Caco-2 (cell line): Measurements from ENCODE around the gene EPC2. TPM values are rescaled to one million over a fixed set of nuclear protein-coding genes. Genes with fewer than 3 reads are reported as not detected.
"Not testable (repeated sequence)": the region's sequence is repeated elsewhere in the genome, so short reads cannot be mapped to it uniquely, and the experiment has no call there.

Source experiments
- BruUV-seq: library from RNA; stranded (reverse); fragments of 400-500 nt; replicated peaks from 2 replicates; lab custom pipeline; 2021; lab: Mats Ljungman, UMichigan
- CTCF ChIA-PET: fragments of 300-600 bp; sonication (Branson Sonifier 250); formaldehyde crosslinking; loops from one replicate; lab custom pipeline; 2022; ENCODE audit warnings: antibody characterized with exemption; lab: Charles Lee
- POLR2A ChIA-PET: fragments of 300-600 bp; sonication (Branson Sonifier 250); formaldehyde crosslinking; loops from one replicate; lab custom pipeline; 2022; ENCODE audit warnings: antibody characterized with exemption; lab: Charles Lee
- DNase-seq, 2 experiments: peaks; one replicate each; pipeline versions ENCODE4 v3.0.0 to v3.0.0-alpha.2; 2020 to 2022
- H3K27me3 ChIP-seq: replicated peaks from 2 replicates; pipeline ENCODE4 v1.6.0; 2011; ENCODE audit warnings: low read length; ENCODE audit not compliant: control insufficient read depth, insufficient read depth
- H3K36me3 ChIP-seq: 2 replicates; pipeline ENCODE4 v1.5.1; 2011; ENCODE audit warnings: low read length; ENCODE audit not compliant: control insufficient read depth, insufficient read depth
- H3K4me1 ChIP-seq: fragments of 250-450 bp; sonication (Bioruptor Pico); 2 replicates; pipeline ENCODE4 v1.5.1; 2020; ENCODE audit warnings: mild to moderate bottlenecking
- H3K4me3 ChIP-seq: 2 replicates; pipeline ENCODE4 v1.5.1; 2011; ENCODE audit warnings: low read depth, mild to moderate bottlenecking, control low read depth, low read length
- H3K9me3 ChIP-seq: fragments of 250-450 bp; sonication (Bioruptor Pico); 2 replicates; pipeline ENCODE4 v1.5.1; 2020; ENCODE audit warnings: mild to moderate bottlenecking, moderate library complexity
- H3K27ac Mint-ChIP-seq: one replicate; pipeline ENCODE4 v1.8.0; 2022; ENCODE audit warnings: mixed read lengths; ENCODE audit not compliant: unreplicated experiment
- H3K27me3 Mint-ChIP-seq: one replicate; pipeline ENCODE4 v1.8.0; 2022; ENCODE audit warnings: mixed read lengths; ENCODE audit not compliant: insufficient read depth, unreplicated experiment
- H3K36me3 Mint-ChIP-seq: one replicate; pipeline ENCODE4 v1.8.0; 2022; ENCODE audit warnings: mild to moderate bottlenecking, mixed read lengths; ENCODE audit not compliant: insufficient read depth, unreplicated experiment
- H3K4me1 Mint-ChIP-seq: one replicate; pipeline ENCODE4 v1.8.0; 2022; ENCODE audit warnings: low read depth, mixed read lengths; ENCODE audit not compliant: unreplicated experiment
- H3K4me3 Mint-ChIP-seq: one replicate; pipeline ENCODE4 v1.8.0; 2022; ENCODE audit warnings: mild to moderate bottlenecking, moderate library complexity, mixed read lengths; ENCODE audit not compliant: unreplicated experiment
- H3K9me3 Mint-ChIP-seq: one replicate; pipeline ENCODE4 v1.8.0; 2022; ENCODE audit warnings: mixed read lengths; ENCODE audit not compliant: unreplicated experiment
- intact Hi-C: fragments of 100-400 bp; cut with micrococcal nuclease; formaldehyde crosslinking; loops from one replicate; pipeline ENCODE4 v1.10.0; 2022; ENCODE audit not compliant: unreplicated experiment
- total RNA-seq: library from RNA; stranded (reverse); gene quantifications from 2 replicates; pipeline ENCODE4 v1.2.3, GENCODE V29; 2022
- TF ChIP-seq, protein P1 (sequence below), 2 experiments: fragments of 200-600 bp in 1 of 2; IDR thresholded peaks; 1 replicate in 1 of 2; 2 replicates in 1 of 2; pipeline versions ENCODE4 v1.5.1 to v1.8.0; 2011 to 2022; ENCODE audit warnings: antibody characterized with exemption in 1 of 2, control low read depth in 1 of 2, inconsistent platforms in 1 of 2, low read depth in 1 of 2, low read length in 1 of 2, mild to moderate bottlenecking in 1 of 2, moderate library complexity in 1 of 2; ENCODE audit not compliant: insufficient read depth in 1 of 2, severe bottlenecking in 1 of 2, unreplicated experiment in 1 of 2

The EPC2 gene
- total RNA-seq, 1 experiment from 2014 or later = 32.0 TPM

DNA sequence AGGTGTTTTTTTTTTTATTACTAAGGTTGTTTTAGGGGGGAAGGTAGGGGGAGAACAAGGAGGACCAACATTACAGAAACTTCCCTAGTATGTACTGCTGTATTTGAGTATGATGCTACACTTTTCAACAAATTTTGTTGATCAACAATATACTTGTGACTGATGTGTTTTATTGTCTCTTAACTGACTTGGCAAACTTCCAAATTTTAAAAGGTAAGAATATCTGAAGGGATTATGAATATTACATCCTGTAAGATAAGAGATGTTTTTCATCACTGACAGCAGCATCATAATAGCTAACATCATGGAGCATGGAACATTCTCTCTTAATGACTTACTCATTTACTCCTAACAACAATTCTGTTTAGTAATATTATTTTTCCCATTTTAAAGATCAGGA lies 144.5 kb downstream of the EPC2 start:
- CTCF ChIA-PET = no interaction called here
- POLR2A ChIA-PET = no interaction called here

DNA sequence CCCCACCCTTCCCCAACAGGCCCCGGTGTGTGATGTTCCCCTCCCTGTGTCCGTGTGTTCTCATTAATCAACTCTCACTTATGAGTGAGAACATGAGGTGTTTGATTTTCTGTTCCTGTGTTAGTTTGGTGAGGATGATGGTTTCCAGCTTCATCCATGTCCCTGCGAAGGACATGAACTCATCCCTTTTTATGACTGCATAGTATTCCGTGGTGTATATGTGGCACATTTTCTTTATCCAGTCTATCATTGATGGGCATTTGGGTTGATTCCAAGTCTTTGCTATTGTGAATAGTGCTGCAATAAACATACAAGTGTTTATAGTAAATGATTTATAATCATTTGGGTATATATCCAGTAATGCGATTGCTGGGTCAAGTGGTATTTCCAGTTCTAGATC lies 145.6 kb downstream of the EPC2 start:
- H3K9me3 Mint-ChIP-seq = not testable (repeated sequence)

More for the DNA sequence above, 144.5 kb downstream of the EPC2 start:
- Mint-ChIP-seq H3K4me3 (no peak overlapping the region), H3K36me3 (peaks cover 35% of the 10 kb centered on the region), H3K9me3 (no peaks in the 10 kb centered on the region), H3K4me1 (peaks cover 3% of the 10 kb centered on the region), H3K27ac (no peak overlapping the region), H3K27me3 (no peaks in the 10 kb centered on the region)
- no peak for DNase-seq
- TF ChIP-seq, protein P1, sequence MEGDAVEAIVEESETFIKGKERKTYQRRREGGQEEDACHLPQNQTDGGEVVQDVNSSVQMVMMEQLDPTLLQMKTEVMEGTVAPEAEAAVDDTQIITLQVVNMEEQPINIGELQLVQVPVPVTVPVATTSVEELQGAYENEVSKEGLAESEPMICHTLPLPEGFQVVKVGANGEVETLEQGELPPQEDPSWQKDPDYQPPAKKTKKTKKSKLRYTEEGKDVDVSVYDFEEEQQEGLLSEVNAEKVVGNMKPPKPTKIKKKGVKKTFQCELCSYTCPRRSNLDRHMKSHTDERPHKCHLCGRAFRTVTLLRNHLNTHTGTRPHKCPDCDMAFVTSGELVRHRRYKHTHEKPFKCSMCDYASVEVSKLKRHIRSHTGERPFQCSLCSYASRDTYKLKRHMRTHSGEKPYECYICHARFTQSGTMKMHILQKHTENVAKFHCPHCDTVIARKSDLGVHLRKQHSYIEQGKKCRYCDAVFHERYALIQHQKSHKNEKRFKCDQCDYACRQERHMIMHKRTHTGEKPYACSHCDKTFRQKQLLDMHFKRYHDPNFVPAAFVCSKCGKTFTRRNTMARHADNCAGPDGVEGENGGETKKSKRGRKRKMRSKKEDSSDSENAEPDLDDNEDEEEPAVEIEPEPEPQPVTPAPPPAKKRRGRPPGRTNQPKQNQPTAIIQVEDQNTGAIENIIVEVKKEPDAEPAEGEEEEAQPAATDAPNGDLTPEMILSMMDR (IDR thresholded peaks at IDR 0.05; ENCODE audit: insufficient read depth in 1 of 2, low read depth in 1 of 2, low read length in 1 of 2, severe bottlenecking in 1 of 2, unreplicated experiment in 1 of 2) = no peak
- Histone ChIP-seq H3K9me3 (no peaks in the 10 kb centered on the region), H3K4me3 (no peak overlapping the region), H3K27me3 (no peaks in the 10 kb centered on the region), H3K36me3 (no peaks in the 10 kb centered on the region), H3K4me1 (no peaks in the 10 kb centered on the region)
- BruUV-seq = no TSS peak
- intact Hi-C loops = no loop called here

DNA sequence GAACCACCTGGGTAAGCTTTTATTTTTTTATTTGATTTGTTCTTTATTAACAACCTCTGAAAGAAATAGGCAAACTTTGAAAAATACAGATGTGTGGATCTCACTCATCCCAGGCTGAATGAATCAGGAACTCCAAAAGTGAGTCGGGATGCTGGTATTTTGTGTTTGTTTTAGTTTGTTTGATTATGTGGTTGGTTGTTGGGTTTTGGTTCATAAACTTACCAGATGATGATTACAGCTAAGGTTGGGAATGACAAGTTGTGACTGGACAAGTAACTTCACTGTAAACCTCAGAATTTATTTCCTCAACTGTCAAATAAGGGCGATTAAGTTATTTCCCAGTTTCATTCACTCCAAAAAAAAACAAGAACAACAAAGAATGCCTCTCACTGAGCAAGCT lies 150.0 kb downstream of the EPC2 start:
- intact Hi-C loops = no loop called here
- no peaks in the 10 kb centered on the region for H3K9me3 Mint-ChIP-seq

More for the DNA sequence above, 145.6 kb downstream of the EPC2 start:
- POLR2A ChIA-PET, H3K27me3 Mint-ChIP-seq, H3K9me3 ChIP-seq, H3K27ac Mint-ChIP-seq, BruUV-seq, intact Hi-C loops, H3K36me3 ChIP-seq, H3K4me3 ChIP-seq, H3K27me3 ChIP-seq, H3K4me1 ChIP-seq, H3K4me1 Mint-ChIP-seq, DNase-seq, CTCF ChIA-PET, H3K4me3 Mint-ChIP-seq: not testable (repeated sequence)
- H3K36me3 Mint-ChIP-seq = peaks cover 24% of the 10 kb centered on the region

More for the DNA sequence above, 150.0 kb downstream of the EPC2 start:
- no peak overlapping the region for H3K27ac Mint-ChIP-seq
- TF ChIP-seq, protein P1 (IDR thresholded peaks at IDR 0.05; ENCODE audit: insufficient read depth in 1 of 2, low read depth in 1 of 2, low read length in 1 of 2, severe bottlenecking in 1 of 2, unreplicated experiment in 1 of 2) = no peak
- H3K4me1 Mint-ChIP-seq = peaks cover 6% of the 10 kb centered on the region
- POLR2A ChIA-PET = no interaction called here
- CTCF ChIA-PET = no interaction called here
- Histone ChIP-seq H3K27me3 (no peaks in the 10 kb centered on the region), H3K4me1 (no peaks in the 10 kb centered on the region), H3K36me3 (no peaks in the 10 kb centered on the region), H3K9me3 (no peaks in the 10 kb centered on the region), H3K4me3 (no peak overlapping the region)
- no peaks in the 10 kb centered on the region for H3K27me3 Mint-ChIP-seq
- H3K4me3 Mint-ChIP-seq = no peak overlapping the region
- no peak for DNase-seq
- H3K36me3 Mint-ChIP-seq = peaks cover 12% of the 10 kb centered on the region
- no TSS peak for BruUV-seq
